Liver (tissue), 9 donors: ENCODE measurements around the gene SRSF2. TPM values are rescaled to one million over a fixed set of nuclear protein-coding genes. Genes with fewer than 3 reads are reported as not detected.

Experiments used
- DNase-seq: peaks from one replicate; pipeline ENCODE4 v3.0.0-alpha.2; 2017; ENCODE audit warnings: low spot score
- H3K27ac ChIP-seq, 2 donors: one replicate each; pipeline ENCODE4 v1.7.0; 2013; ENCODE audit warnings: inconsistent platforms in 2 of 2, low read length in 2 of 2, control low read depth in 1 of 2, low read depth in 1 of 2, mild to moderate bottlenecking in 1 of 2
- H3K27me3 ChIP-seq, 4 donors: one replicate each; pipeline versions ENCODE4 v1.6.1 to v1.7.0; 2013; ENCODE audit warnings: low read length in 3 of 4, inconsistent platforms in 1 of 4, mild to moderate bottlenecking in 1 of 4, moderate library complexity in 1 of 4; ENCODE audit not compliant: control insufficient read depth in 4 of 4, insufficient read depth in 4 of 4
- H3K36me3 ChIP-seq, 4 donors: one replicate each; pipeline versions ENCODE4 v1.6.1 to v1.7.0; 2013; ENCODE audit warnings: low read length in 3 of 4, mild to moderate bottlenecking in 3 of 4, low read depth in 1 of 4, moderate library complexity in 1 of 4; ENCODE audit not compliant: control insufficient read depth in 4 of 4, insufficient read depth in 3 of 4
- H3K4me1 ChIP-seq, 4 donors: one replicate each; pipeline versions ENCODE4 v1.6.1 to v1.7.0; 2013; ENCODE audit warnings: low read length in 3 of 4, mild to moderate bottlenecking in 3 of 4, moderate library complexity in 1 of 4; ENCODE audit not compliant: control insufficient read depth in 4 of 4, insufficient read depth in 4 of 4
- H3K4me3 ChIP-seq, 3 donors: one replicate each; pipeline versions ENCODE4 v1.6.1 to v1.7.0; 2013; ENCODE audit warnings: low read length in 3 of 3, control low read depth in 1 of 3, low read depth in 1 of 3, mild to moderate bottlenecking in 1 of 3
- H3K9ac ChIP-seq, 2 donors: one replicate each; pipeline ENCODE4 v1.7.0; 2013; ENCODE audit warnings: low read length in 2 of 2, mild to moderate bottlenecking in 2 of 2, moderate library complexity in 2 of 2, control low read depth in 1 of 2, low read depth in 1 of 2
- H3K9me3 ChIP-seq, 4 donors: one replicate each; pipeline versions ENCODE4 v1.6.1 to v1.7.0; 2013; ENCODE audit warnings: low read length in 3 of 4; ENCODE audit not compliant: control insufficient read depth in 4 of 4
- CTCF ChIP-seq: fragments of 150-350 bp; IDR thresholded peaks from 2 replicates; pipeline ENCODE4 v1.5.1; 2017; ENCODE audit warnings: improper control_type of control experiment, low read depth, low read length; ENCODE audit not compliant: missing input control
- EGR1 ChIP-seq, 2 donors: IDR thresholded peaks; 2 replicates each; pipeline ENCODE4 v1.6.1; 2016 to 2018; ENCODE audit warnings: antibody characterized with exemption in 2 of 2, low read depth in 2 of 2
- FOXA1 ChIP-seq: IDR thresholded peaks from 2 replicates; pipeline ENCODE4 v1.6.1; 2016; ENCODE audit warnings: antibody characterized with exemption
- FOXA2 ChIP-seq: IDR thresholded peaks from 2 replicates; pipeline ENCODE4 v1.6.1; 2016; ENCODE audit warnings: antibody characterized with exemption
- GABPA ChIP-seq, 2 donors: IDR thresholded peaks in 1 of 2; conservative IDR thresholded peaks in 1 of 2; 2 replicates each; pipeline ENCODE4 v1.6.1; 2016; ENCODE audit warnings: antibody characterized with exemption in 2 of 2, mild to moderate bottlenecking in 1 of 2, moderate library complexity in 1 of 2
- HNF4A ChIP-seq, 2 donors: conservative IDR thresholded peaks; 2 replicates each; pipeline ENCODE4 v1.6.1; 2016; ENCODE audit warnings: antibody characterized with exemption in 2 of 2, mild to moderate bottlenecking in 2 of 2
- HNF4G ChIP-seq: IDR thresholded peaks from 2 replicates; pipeline ENCODE4 v1.6.1; 2016; ENCODE audit warnings: antibody characterized with exemption
- JUND ChIP-seq, 2 donors: IDR thresholded peaks; 2 replicates each; pipeline ENCODE4 v1.6.1; 2016; ENCODE audit warnings: antibody characterized with exemption in 2 of 2
- MAX ChIP-seq: IDR thresholded peaks from 2 replicates; pipeline ENCODE4 v1.6.1; 2016; ENCODE audit warnings: antibody characterized with exemption
- NR2F2 ChIP-seq: IDR thresholded peaks from 2 replicates; pipeline ENCODE4 v1.6.1; 2016; ENCODE audit warnings: antibody characterized with exemption
- RAD21 ChIP-seq, 2 donors: IDR thresholded peaks; 2 replicates each; pipeline ENCODE4 v1.6.1; 2016; ENCODE audit warnings: antibody characterized with exemption in 2 of 2, mild to moderate bottlenecking in 2 of 2
- REST ChIP-seq: IDR thresholded peaks from 2 replicates; pipeline ENCODE4 v1.6.1; 2016; ENCODE audit warnings: antibody characterized with exemption, mild to moderate bottlenecking
- RXRA ChIP-seq, 2 donors: IDR thresholded peaks; 2 replicates each; pipeline ENCODE4 v1.6.1; 2017 to 2018; ENCODE audit warnings: antibody characterized with exemption in 2 of 2, mild to moderate bottlenecking in 1 of 2
- SP1 ChIP-seq: IDR thresholded peaks from 2 replicates; pipeline ENCODE4 v1.6.1; 2018; ENCODE audit warnings: antibody characterized with exemption, mild to moderate bottlenecking
- TAF1 ChIP-seq: conservative IDR thresholded peaks from 2 replicates; pipeline ENCODE4 v1.6.1; 2016; ENCODE audit warnings: antibody characterized with exemption, mild to moderate bottlenecking
- YY1 ChIP-seq: IDR thresholded peaks from 2 replicates; pipeline ENCODE4 v1.6.1; 2016; ENCODE audit warnings: antibody characterized with exemption, mild to moderate bottlenecking
- ZBTB33 ChIP-seq: IDR thresholded peaks from 2 replicates; pipeline ENCODE4 v1.6.1; 2016; ENCODE audit warnings: antibody characterized with exemption
- WGBS: extraction: QIAGEN DNeasy Blood & Tissue Kit; methylation state at CpG from one replicate; pipeline ENCODE4 v1.1.7; 2013; 5-methylcytosine and 5-hydroxymethylcytosine counted together
- polyA plus RNA-seq, 2 donors: library from polyadenylated mRNA; stranded (reverse) in 1 of 2; unstranded in 1 of 2; fragments of 200-250 nt in 1 of 2; fragments of >200 nt in 1 of 2; fragmentation: Nextera tagmentation in 1 of 2; extraction: Ambion mirVana in 1 of 2; gene quantifications; one replicate each; pipeline versions ENCODE4 v1.2.1 to v1.2.3, GENCODE V29; 2013 to 2015
- total RNA-seq, 2 donors: library from RNA; depleted of rRNA; stranded (reverse); fragments of >200 nt; gene quantifications; one replicate each; pipeline ENCODE4 v1.2.3, GENCODE V29; 2014
- TF ChIP-seq, protein P1 (sequence below): IDR thresholded peaks from 2 replicates; pipeline ENCODE4 v1.6.1; 2016; ENCODE audit warnings: antibody characterized with exemption
- donor health status: healthy.
- donor health status: healthy.
- donor health status: healthy.
- donor health status: healthy.
- donor health status: healthy.

The SRSF2 gene
- total and polyA plus RNA-seq, 4 donors = 66.5 to 184 (median 150) TPM

GRCh38 chr17:76685846-76686245 lies 51.3 kb downstream of the SRSF2 start:
- Histone ChIP-seq H3K4me1 (no peaks in the 10 kb centered on the region), H3K4me3 (no peak overlapping the region), H3K9me3 (no peaks in the 10 kb centered on the region), H3K27ac (no peak overlapping the region), H3K27me3 (no peaks in the 10 kb centered on the region), H3K36me3 (no peaks in the 10 kb centered on the region), H3K9ac (no peak overlapping the region)
- TF ChIP-seq GABPA (IDR thresholded peaks at IDR 0.05 in 1 of 2, conservative IDR thresholded peaks at IDR 0.05 in 1 of 2) (no peak), FOXA1 (no peak), NR2F2 (no peak), RXRA (IDR thresholded peaks at IDR 0.05) (no peak), FOXA2 (no peak), MAX (no peak), HNF4G (no peak), ZBTB33 (no peak), JUND (IDR thresholded peaks at IDR 0.05) (no peak), CTCF (no peak), TAF1 (no peak), SP1 (no peak), YY1 (no peak), HNF4A (conservative IDR thresholded peaks at IDR 0.05) (no peak), REST (no peak), RAD21 (IDR thresholded peaks at IDR 0.05) (no peak), EGR1 (IDR thresholded peaks at IDR 0.05; ENCODE audit: low read depth in 2 of 2) (no peak)
- TF ChIP-seq, protein P1, sequence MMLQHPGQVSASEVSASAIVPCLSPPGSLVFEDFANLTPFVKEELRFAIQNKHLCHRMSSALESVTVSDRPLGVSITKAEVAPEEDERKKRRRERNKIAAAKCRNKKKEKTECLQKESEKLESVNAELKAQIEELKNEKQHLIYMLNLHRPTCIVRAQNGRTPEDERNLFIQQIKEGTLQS = no peak
- WGBS = 79% methylated on average over 8 of the region's 8 CpGs
- no peak for DNase-seq
